IPS DF 6.9 (cell line): ENCODE data around the gene ZNF823.
"Not testable (repeated sequence)": the region's sequence is repeated elsewhere in the genome, so short reads cannot be mapped to it uniquely, and the experiment has no call there.

Source experiments
- DNase-seq: peaks from one replicate; pipeline ENCODE4 v3.0.0-alpha.2; 2013; ENCODE audit warnings: low read depth, low spot score
- H3K27ac ChIP-seq: one replicate; pipeline ENCODE4 v1.5.1; 2013; ENCODE audit warnings: low read length, control low read depth
- H3K27me3 ChIP-seq: 2 replicates; pipeline ENCODE4 v1.6.1; 2013; ENCODE audit warnings: mild to moderate bottlenecking, low read length; ENCODE audit not compliant: control insufficient read depth, insufficient read depth
- H3K36me3 ChIP-seq: 2 replicates; pipeline ENCODE4 v1.6.1; 2013; ENCODE audit warnings: low read length; ENCODE audit not compliant: control insufficient read depth, insufficient read depth
- H3K4me1 ChIP-seq: 2 replicates; pipeline ENCODE4 v1.6.1; 2013; ENCODE audit warnings: low read length; ENCODE audit not compliant: control insufficient read depth, insufficient read depth
- H3K4me3 ChIP-seq: 2 replicates; pipeline ENCODE4 v1.5.1; 2013; ENCODE audit warnings: mild to moderate bottlenecking, low read length
- H3K9me3 ChIP-seq: 2 replicates; pipeline ENCODE4 v1.6.1; 2013; ENCODE audit warnings: low read length, inconsistent platforms; ENCODE audit not compliant: control insufficient read depth, insufficient read depth
- WGBS: extraction: QIAGEN DNeasy Blood & Tissue Kit; methylation state at CpG from one replicate; pipeline ENCODE4 v1.1.7; 2013; ENCODE audit warnings: mixed read lengths, missing lambda C conversion rate; ENCODE audit not compliant: insufficient read length, insufficient coverage; 5-methylcytosine and 5-hydroxymethylcytosine counted together

The ZNF823 gene

GRCh38 chr19:11738746-11739620 lies at the start of gene ZNF823:
Gene ZNF823, minus strand, starts transcription at chr19:11738946. Its CDS starts 127 bp downstream, at chr19:11738819.
- H3K9me3 ChIP-seq = no peaks in the 10 kb centered on the region
- peak; percentile 91 for DNase-seq
- no CpG with 5 or more reads among the region's 35 CpGs for WGBS
- H3K4me1 ChIP-seq = no peaks in the 10 kb centered on the region
- peaks cover 10% of the 10 kb centered on the region; the same call in 1 of the 2 replicates for H3K27me3 ChIP-seq
- H3K4me3 ChIP-seq = peak within 1 kb of the TSS; percentile 47; the same call in 1 of the 2 replicates
- H3K27ac ChIP-seq = no peak within 1 kb of the TSS
- H3K36me3 ChIP-seq = no peaks in the 10 kb centered on the region

GRCh38 chr19:11787536-11787935 lies 48.8 kb upstream of the ZNF823 start:
- Histone ChIP-seq H3K27me3 (no peaks in the 10 kb centered on the region), H3K27ac (no peak overlapping the region), H3K4me3 (no peak overlapping the region), H3K36me3 (no peaks in the 10 kb centered on the region), H3K4me1 (no peaks in the 10 kb centered on the region), H3K9me3 (no peaks in the 10 kb centered on the region; the same call in 1 of the 2 replicates)
- no CpG with 5 or more reads among the region's 3 CpGs for WGBS
- DNase-seq = no peak

- Histone ChIP-seq H3K4me1 (no peaks in the 10 kb centered on the region), H3K9me3 (no peaks in the 10 kb centered on the region; the same call in 1 of the 2 replicates), H3K36me3 (no peaks in the 10 kb centered on the region), H3K27me3 (no peaks in the 10 kb centered on the region), H3K4me3 (no peak overlapping the region), H3K27ac (no peak overlapping the region)
- WGBS = no CpG with 5 or more reads among the region's 3 CpGs
- no peak for DNase-seq
These were observed 45.6 kb upstream of the ZNF823 start for GRCh38 chr19:11784356-11784755.

GRCh38 chr19:11783767-11784166 lies 45.0 kb upstream of the ZNF823 start:
- no peaks in the 10 kb centered on the region for H3K36me3 ChIP-seq
- no CpG with 5 or more reads among the region's 1 CpG for WGBS
- no peak for DNase-seq
- no peaks in the 10 kb centered on the region; the same call in 1 of the 2 replicates for H3K9me3 ChIP-seq
- H3K4me3 ChIP-seq = no peak overlapping the region
- no peak overlapping the region for H3K27ac ChIP-seq
- H3K27me3 ChIP-seq = no peaks in the 10 kb centered on the region
- H3K4me1 ChIP-seq = no peaks in the 10 kb centered on the region

- H3K9me3 ChIP-seq = no peaks in the 10 kb centered on the region; the same call in 1 of the 2 replicates
- H3K4me1 ChIP-seq = no peaks in the 10 kb centered on the region
- no CpG with 5 or more reads among the region's 5 CpGs for WGBS
- H3K36me3 ChIP-seq = no peaks in the 10 kb centered on the region
- no peak overlapping the region for H3K4me3 ChIP-seq
- DNase-seq = no peak
- no peak overlapping the region for H3K27ac ChIP-seq
- H3K27me3 ChIP-seq = no peaks in the 10 kb centered on the region
These were observed 42.7 kb upstream of the ZNF823 start for GRCh38 chr19:11781295-11782057.

GRCh38 chr19:11780431-11781020 lies 41.8 kb upstream of the ZNF823 start:
- no peak for DNase-seq
- no peak overlapping the region for H3K4me3 ChIP-seq
- no peaks in the 10 kb centered on the region; the same call in 1 of the 2 replicates for H3K9me3 ChIP-seq
- H3K27ac ChIP-seq = no peak overlapping the region
- no CpG with 5 or more reads among the region's 7 CpGs for WGBS
- no peaks in the 10 kb centered on the region for H3K36me3 ChIP-seq
- no peaks in the 10 kb centered on the region for H3K4me1 ChIP-seq
- no peaks in the 10 kb centered on the region for H3K27me3 ChIP-seq

- H3K4me1 ChIP-seq, DNase-seq, H3K4me3 ChIP-seq, H3K27me3 ChIP-seq, H3K27ac ChIP-seq, H3K9me3 ChIP-seq, H3K36me3 ChIP-seq: not testable (repeated sequence)
- no CpG with 5 or more reads among the region's 11 CpGs for WGBS
These were observed 37.9 kb upstream of the ZNF823 start for GRCh38 chr19:11776669-11777068.

- not testable (repeated sequence) for H3K4me3 ChIP-seq, H3K36me3 ChIP-seq, H3K4me1 ChIP-seq, DNase-seq, H3K9me3 ChIP-seq, H3K27ac ChIP-seq
- WGBS = no CpG with 5 or more reads among the region's 11 CpGs
- peaks cover 10% of the 10 kb centered on the region; the same call in 1 of the 2 replicates for H3K27me3 ChIP-seq
These were observed 32.8 kb upstream of the ZNF823 start for GRCh38 chr19:11771520-11771919.

- WGBS = no CpG with 5 or more reads among the region's 4 CpGs
- Histone ChIP-seq H3K4me3 (no peak overlapping the region), H3K36me3 (no peaks in the 10 kb centered on the region), H3K27me3 (peaks cover 10% of the 10 kb centered on the region; the same call in 1 of the 2 replicates), H3K9me3 (no peaks in the 10 kb centered on the region), H3K4me1 (no peaks in the 10 kb centered on the region), H3K27ac (no peak overlapping the region)
- DNase-seq = no peak
These were observed 31.2 kb upstream of the ZNF823 start for GRCh38 chr19:11769995-11770394.

- Histone ChIP-seq H3K9me3 (no peaks in the 10 kb centered on the region), H3K4me1 (no peaks in the 10 kb centered on the region), H3K27ac (no peak overlapping the region), H3K36me3 (no peaks in the 10 kb centered on the region), H3K27me3 (peaks cover 10% of the 10 kb centered on the region; the same call in 1 of the 2 replicates), H3K4me3 (peak overlapping the region; percentile 67; the same call in 1 of the 2 replicates)
- no peak for DNase-seq
- WGBS = no CpG with 5 or more reads among the region's 20 CpGs
These were observed 28.9 kb upstream of the ZNF823 start for GRCh38 chr19:11767633-11768133.
